Heart right ventricle (tissue), 16 donors: ENCODE data around the gene NR5A1. TPM values are rescaled to one million over a fixed set of nuclear protein-coding genes. Genes with fewer than 3 reads are reported as not detected.

Source experiments
- ATAC-seq, 8 donors: fragments of 200-7000 bp; cut with Tn5 transposase; one replicate each; pipeline ENCODE4 v1.9.1; 2020; ENCODE audit warnings: mild to moderate bottlenecking in 8 of 8, moderate library complexity in 8 of 8, moderate number of reproducible peaks in 1 of 8
- DNase-seq, 2 donors: peaks; one replicate each; pipeline ENCODE4 v3.0.0-alpha.2; 2020
- H3K27ac ChIP-seq, 10 donors: fragments of 200-600 bp; sonication (generic) in 2 of 10; one replicate each; pipeline versions ENCODE4 v1.5.0 to v1.8.0; 2020 to 2022; ENCODE audit warnings: mild to moderate bottlenecking in 3 of 10
- H3K27me3 ChIP-seq, 7 donors: fragments of 200-600 bp; one replicate each; pipeline ENCODE4 v1.8.0; 2021 to 2022; ENCODE audit warnings: mild to moderate bottlenecking in 2 of 7
- H3K36me3 ChIP-seq, 9 donors: fragments of 200-600 bp; sonication (generic) in 1 of 9; one replicate each; pipeline versions ENCODE4 v1.5.0 to v1.8.0; 2020 to 2022; ENCODE audit warnings: mild to moderate bottlenecking in 2 of 9
- H3K4me1 ChIP-seq, 9 donors: fragments of 200-600 bp; sonication (generic) in 1 of 9; one replicate each; pipeline versions ENCODE4 v1.5.0 to v1.8.0; 2020 to 2022; ENCODE audit warnings: mild to moderate bottlenecking in 4 of 9
- H3K4me3 ChIP-seq, 10 donors: fragments of 200-600 bp; sonication (generic) in 2 of 10; one replicate each; pipeline versions ENCODE4 v1.5.0 to v1.8.0; 2020 to 2022; ENCODE audit warnings: mild to moderate bottlenecking in 7 of 10, moderate library complexity in 2 of 10
- H3K9me3 ChIP-seq, 11 donors: fragments of 200-600 bp in 10 of 11; sonication (generic) in 2 of 11; one replicate each; pipeline versions ENCODE4 v1.5.0 to v1.8.0; 2013 to 2022; ENCODE audit warnings: mild to moderate bottlenecking in 2 of 11, control low read depth in 1 of 11, moderate library complexity in 1 of 11
- WGBS, 2 donors: extraction: QIAGEN DNeasy Blood & Tissue Kit; methylation state at CpG; one replicate each; pipeline ENCODE4 v1.1.7; 2013; ENCODE audit warnings: inconsistent platforms in 1 of 2; 5-methylcytosine and 5-hydroxymethylcytosine counted together
- intact Hi-C, 10 donors: fragments of 100-400 bp; cut with DNase I; formaldehyde crosslinking; loops; one replicate each; pipeline versions ENCODE4 v1.11.1 to v1.14.2; 2022
- polyA plus RNA-seq, 2 donors: library from polyadenylated mRNA; stranded (reverse); fragments of 200-250 nt; gene quantifications; one replicate each; pipeline ENCODE4 v1.2.3, GENCODE V29; 2013
- total RNA-seq, 10 donors: library from RNA; stranded (reverse); fragmentation: NEBNext Ultra II Directional in 3 of 10; extraction: Animal tissue kit (Norgen Biotek cat#: 25700) in 3 of 10; gene quantifications; one replicate each; pipeline versions ENCODE4 v1.2.1 to v1.2.4, GENCODE V29; 2021 to 2023
- TF ChIP-seq, protein P1 (sequence below), 9 donors: fragments of 200-600 bp; sonication (generic) in 2 of 9; IDR thresholded peaks; one replicate each; pipeline versions ENCODE4 v1.5.0 to v1.8.0; 2021 to 2022; ENCODE audit warnings: antibody characterized with exemption in 9 of 9, mild to moderate bottlenecking in 5 of 9, moderate library complexity in 1 of 9
- donor health status: Arrhythmogenic right ventricular cardiomyopathy.
- donor health status: ischemic (EF 13 %, LVEDD 7.1; RV severe dilation, severe dysfunction).
- donor health status: healthy with polysubstance abuse.
- donor health status: DM: no; HTN: yes; CAD: no.
- donor health status: DM: no; HTN: no; CAD: no.
- donor health status: ischemic (EF 25% LVEDD 6.9; RV normal size, moderate dysfunction).
- donor health status: ischemic (EF 25% LVEDD 5.7; RV mildly dilated, moderate dysfunction).
- donor health status: healthy.
- donor health status: DM: yes; HTN: yes; CAD: no.
- donor health status: Ischemic cardiomyopathy.
- donor health status: ischemic (EF 35%, LVEDD 5.7; RV mildly dilated, moderate dysfunction).
- donor health status: nonischemic (EF 11% LVEDD 7.7; RV severe dilation, severe dysfunction).
- donor health status: DM: yes; HTN: yes; CAD: no.
- donor health status: PGD.
- donor health status: ischemic (EF 29% LVEDD 5.4; RV normal size, mild dysfunction).
- donor health status: nonischemic (EF 23%, LVEDD 6.1; RV moderate dilation, normal function).

The NR5A1 gene
- total and polyA plus RNA-seq, 12 donors: 0.01 to 0.15 TPM; not detected in 10

DNA sequence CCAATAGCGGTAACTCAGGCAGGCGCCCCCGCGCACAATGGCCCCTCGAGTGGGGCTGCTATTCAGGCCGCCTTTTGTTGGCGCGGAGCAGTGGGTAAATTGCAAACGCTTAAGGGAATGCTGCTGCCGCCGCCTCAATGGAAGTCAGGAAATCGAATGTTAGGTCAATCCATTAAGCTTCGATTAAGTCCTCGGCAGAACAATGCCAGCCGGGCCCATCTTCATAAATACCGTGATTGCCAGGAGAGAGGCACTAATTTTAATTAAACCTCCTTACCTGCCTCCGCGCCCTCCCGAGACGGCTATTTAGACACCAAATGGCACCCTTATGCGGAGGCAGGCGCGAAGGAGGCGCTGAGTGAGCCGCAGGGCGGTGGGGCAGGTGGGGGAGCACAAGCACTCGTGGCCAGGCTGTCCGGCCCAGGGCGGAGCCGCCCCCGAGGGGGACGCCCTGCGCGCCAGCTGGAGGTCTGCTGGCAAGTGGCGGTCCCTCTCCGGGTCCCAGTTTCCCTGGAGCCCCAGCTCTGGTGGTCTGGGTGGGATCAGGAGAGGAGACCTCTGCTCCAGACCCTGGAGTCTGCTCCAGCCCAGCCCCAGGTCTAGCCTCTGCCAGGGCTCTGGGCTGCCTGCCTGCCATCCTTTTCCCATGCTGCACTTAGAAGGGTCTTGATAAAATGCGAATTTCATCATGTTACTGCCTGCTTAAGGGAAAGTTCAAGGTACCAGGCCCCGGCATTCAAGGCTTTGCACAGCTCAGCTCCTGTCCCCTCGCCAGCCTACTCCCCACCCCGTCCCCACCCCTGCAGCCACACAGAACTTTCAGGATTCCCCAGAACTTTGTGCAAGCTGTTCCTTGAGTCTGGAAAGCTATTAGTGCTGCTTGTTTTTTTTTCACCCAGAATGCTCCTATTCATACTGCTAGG, 19.7 kb downstream of the NR5A1 start:
- 25 to 35% methylated on average over 40 of the region's 40 CpGs for whole genome bisulfite sequencing, 2 donors
- H3K9me3 ChIP-seq: no peaks in the 10 kb centered on the region
- H3K27me3 ChIP-seq: peaks cover 0 to 82% (median 53%) of the 10 kb centered on the region in 7 donors
- no peak for ATAC-seq
- no peak overlapping the region for H3K27ac ChIP-seq
- H3K4me3 ChIP-seq: no peak overlapping the region
- intact Hi-C loops: no loop called here
- DNase-seq: no peak
- TF ChIP-seq, protein P1, sequence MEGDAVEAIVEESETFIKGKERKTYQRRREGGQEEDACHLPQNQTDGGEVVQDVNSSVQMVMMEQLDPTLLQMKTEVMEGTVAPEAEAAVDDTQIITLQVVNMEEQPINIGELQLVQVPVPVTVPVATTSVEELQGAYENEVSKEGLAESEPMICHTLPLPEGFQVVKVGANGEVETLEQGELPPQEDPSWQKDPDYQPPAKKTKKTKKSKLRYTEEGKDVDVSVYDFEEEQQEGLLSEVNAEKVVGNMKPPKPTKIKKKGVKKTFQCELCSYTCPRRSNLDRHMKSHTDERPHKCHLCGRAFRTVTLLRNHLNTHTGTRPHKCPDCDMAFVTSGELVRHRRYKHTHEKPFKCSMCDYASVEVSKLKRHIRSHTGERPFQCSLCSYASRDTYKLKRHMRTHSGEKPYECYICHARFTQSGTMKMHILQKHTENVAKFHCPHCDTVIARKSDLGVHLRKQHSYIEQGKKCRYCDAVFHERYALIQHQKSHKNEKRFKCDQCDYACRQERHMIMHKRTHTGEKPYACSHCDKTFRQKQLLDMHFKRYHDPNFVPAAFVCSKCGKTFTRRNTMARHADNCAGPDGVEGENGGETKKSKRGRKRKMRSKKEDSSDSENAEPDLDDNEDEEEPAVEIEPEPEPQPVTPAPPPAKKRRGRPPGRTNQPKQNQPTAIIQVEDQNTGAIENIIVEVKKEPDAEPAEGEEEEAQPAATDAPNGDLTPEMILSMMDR (IDR thresholded peaks at IDR 0.05): no peak
- H3K4me1 ChIP-seq: no peaks in the 10 kb centered on the region
- no peaks in the 10 kb centered on the region for H3K36me3 ChIP-seq

DNA sequence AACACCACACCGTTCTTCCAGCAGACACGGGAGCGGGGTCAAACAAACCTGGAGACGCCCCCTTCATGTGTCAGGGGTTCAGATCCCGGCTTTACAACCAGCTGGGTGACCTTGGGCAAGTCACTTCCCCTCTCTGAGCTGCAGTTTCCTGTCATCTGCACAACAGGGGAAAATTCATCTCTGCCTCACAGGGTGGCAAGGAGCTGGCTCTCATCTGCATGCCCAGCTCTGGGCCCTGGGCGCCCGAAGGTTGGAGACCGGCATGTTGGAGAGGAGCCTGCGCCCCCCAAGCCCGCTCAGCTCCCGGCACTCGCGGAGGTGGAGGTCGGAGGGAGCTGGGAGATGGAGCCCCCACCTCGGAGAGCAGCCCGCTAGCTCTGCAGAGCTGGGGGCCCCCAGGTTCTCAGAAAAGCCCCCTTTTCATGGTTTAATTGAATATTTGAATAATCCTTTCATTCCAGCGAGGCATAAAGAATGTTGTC, 20.4 kb downstream of the NR5A1 start:
- TF ChIP-seq, protein P1 (IDR thresholded peaks at IDR 0.05): no peak
- Histone ChIP-seq H3K4me1 (no peaks in the 10 kb centered on the region), H3K27me3 (peaks cover 0 to 80% (median 55%) of the 10 kb centered on the region in 7 donors), H3K27ac (no peak overlapping the region), H3K36me3 (no peaks in the 10 kb centered on the region), H3K4me3 (no peak overlapping the region), H3K9me3 (no peaks in the 10 kb centered on the region)
- ATAC-seq (no peak), DNase-seq (no peak)
- intact Hi-C loops: no loop called here
- WGBS, 2 donors: 46 to 52% methylated on average over 17 of the region's 17 CpGs

DNA sequence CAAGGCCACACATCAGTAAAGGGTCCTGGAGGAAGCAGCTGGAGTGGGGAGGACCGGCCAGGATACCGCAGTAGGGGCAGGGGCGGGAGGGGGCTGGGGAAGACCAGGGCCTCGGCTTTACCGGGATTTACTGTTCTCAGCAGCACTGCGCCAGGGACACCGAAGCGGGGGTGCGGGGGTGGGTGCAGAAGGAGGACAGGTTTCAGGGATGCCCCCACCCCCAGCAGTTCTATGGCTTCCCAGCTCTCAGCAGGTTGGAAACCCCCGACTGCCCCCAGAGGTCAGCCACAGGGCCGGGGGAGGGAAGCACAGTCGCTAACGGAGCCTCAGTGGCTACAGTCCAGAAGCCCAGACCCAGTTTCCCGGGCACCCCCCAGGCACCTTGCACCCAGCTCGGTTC, 21.3 kb downstream of the NR5A1 start:
- no peak overlapping the region for H3K27ac ChIP-seq
- intact Hi-C loops: no loop called here
- no peak overlapping the region for H3K4me3 ChIP-seq
- H3K36me3 ChIP-seq: no peaks in the 10 kb centered on the region
- TF ChIP-seq, protein P1 (IDR thresholded peaks at IDR 0.05): no peak
- H3K27me3 ChIP-seq: peaks cover 0 to 86% (median 57%) of the 10 kb centered on the region in 7 donors
- ATAC-seq (no peak), DNase-seq (no peak)
- no peaks in the 10 kb centered on the region for H3K9me3 ChIP-seq
- 59 to 66% methylated on average over 15 of the region's 15 CpGs for WGBS, 2 donors
- no peaks in the 10 kb centered on the region for H3K4me1 ChIP-seq

DNA sequence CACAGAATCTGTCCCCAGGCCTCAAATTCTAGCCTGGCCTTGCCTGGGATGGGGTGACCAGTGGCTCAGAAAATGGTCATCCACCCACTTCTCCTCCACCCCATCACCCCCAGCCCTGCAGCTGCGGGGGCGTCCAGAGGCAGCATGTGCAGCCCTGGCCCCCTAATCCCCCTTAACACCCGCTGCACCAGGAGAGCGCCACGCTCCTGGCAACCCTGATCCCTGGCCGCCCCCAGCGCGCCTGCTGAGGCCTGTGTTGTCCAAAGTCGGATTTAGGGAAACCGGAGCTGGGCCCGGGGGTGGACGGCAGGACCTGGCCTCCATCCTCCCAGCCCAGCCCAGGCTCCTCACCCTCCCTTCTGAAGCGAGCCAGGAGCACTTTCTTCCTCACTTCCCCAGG, 22.0 kb downstream of the NR5A1 start:
- H3K27me3 ChIP-seq: peaks cover 0 to 86% (median 60%) of the 10 kb centered on the region in 7 donors
- 61 to 63% methylated on average over 13 of the region's 13 CpGs for WGBS, 2 donors
- no peaks in the 10 kb centered on the region for H3K9me3 ChIP-seq
- DNase-seq: no peak
- no peaks in the 10 kb centered on the region for H3K4me1 ChIP-seq
- no peak for ATAC-seq
- TF ChIP-seq, protein P1 (IDR thresholded peaks at IDR 0.05): no peak
- no peak overlapping the region for H3K4me3 ChIP-seq
- H3K27ac ChIP-seq: no peak overlapping the region
- no peaks in the 10 kb centered on the region for H3K36me3 ChIP-seq
- intact Hi-C loops: no loop called here
